A673 (cell line): ENCODE measurements around the gene CFAP20DC. TPM values are rescaled to one million over a fixed set of nuclear protein-coding genes. Genes with fewer than 3 reads are reported as not detected.
"Not testable (repeated sequence)": the region's sequence is repeated elsewhere in the genome, so short reads cannot be mapped to it uniquely, and the experiment has no call there.

Source experiments
- Bru-seq: library from RNA; stranded (reverse); fragments of 400-500 nt; gene quantifications from one replicate; lab custom pipeline; 2021; lab: Mats Ljungman, UMichigan
- BruChase-seq, 2 experiments: library from RNA; stranded (reverse); fragments of 400-500 nt; gene quantifications; one replicate each; lab custom pipeline; 2021; lab: Mats Ljungman, UMichigan
- BruUV-seq: library from RNA; stranded (reverse); fragments of 400-500 nt; replicated peaks from 2 replicates; lab custom pipeline; 2021; lab: Mats Ljungman, UMichigan
- CTCF ChIA-PET: fragments of 300-600 bp; sonication (Branson Sonifier 250); formaldehyde crosslinking; loops from one replicate; lab custom pipeline; 2022; ENCODE audit warnings: antibody characterized with exemption; lab: Charles Lee
- POLR2A ChIA-PET: fragments of 300-600 bp; sonication (Branson Sonifier 250); formaldehyde crosslinking; loops from one replicate; lab custom pipeline; 2022; ENCODE audit warnings: antibody characterized with exemption; ENCODE audit not compliant: low non-redundant PET; lab: Charles Lee
- DNase-seq: peaks from one replicate; pipeline ENCODE4 v3.0.0-alpha.2; 2015; ENCODE audit warnings: low spot score
- H3K27ac ChIP-seq: fragments of 200-600 bp; sonication (generic); 2 replicates; pipeline ENCODE4 v1.5.1; 2016; ENCODE audit warnings: mixed run types, low read depth, mild to moderate bottlenecking, mixed read lengths, antibody characterized with exemption, low read length; ENCODE audit not compliant: poor library complexity, severe bottlenecking
- H3K27me3 ChIP-seq: fragments of 200-600 bp; sonication (generic); replicated peaks from 2 replicates; pipeline ENCODE4 v1.6.1; 2017; ENCODE audit warnings: mixed run types, low read depth, mild to moderate bottlenecking, mixed read lengths, antibody characterized with exemption, low read length; ENCODE audit not compliant: insufficient read depth, poor library complexity
- H3K36me3 ChIP-seq: fragments of 200-600 bp; sonication (generic); 2 replicates; pipeline ENCODE4 v1.6.1; 2016; ENCODE audit warnings: mixed run types, mild to moderate bottlenecking, mixed read lengths, antibody characterized with exemption, low read length; ENCODE audit not compliant: insufficient read depth, poor library complexity, severe bottlenecking
- H3K4me1 ChIP-seq: fragments of 200-600 bp; sonication (generic); 2 replicates; pipeline ENCODE4 v1.6.1; 2017; ENCODE audit warnings: mixed run types, mild to moderate bottlenecking, mixed read lengths, antibody characterized with exemption, low read length; ENCODE audit not compliant: insufficient read depth, poor library complexity, severe bottlenecking
- H3K4me3 ChIP-seq: fragments of 200-600 bp; sonication (generic); 2 replicates; pipeline ENCODE4 v1.5.1; 2016; ENCODE audit warnings: low read depth, mixed run types, mild to moderate bottlenecking, mixed read lengths, low read length; ENCODE audit not compliant: poor library complexity, severe bottlenecking
- H3K9me3 ChIP-seq: fragments of 200-600 bp; sonication (generic); 2 replicates; pipeline ENCODE4 v1.6.1; 2016; ENCODE audit warnings: mixed run types, low read depth, mild to moderate bottlenecking, mixed read lengths, antibody characterized with exemption, low read length; ENCODE audit not compliant: poor library complexity, severe bottlenecking
- EZH2 ChIP-seq: fragments of 200-600 bp; sonication (generic); IDR thresholded peaks from 2 replicates; pipeline ENCODE4 v1.6.1; 2017; ENCODE audit warnings: borderline replicate concordance, low read depth, mild to moderate bottlenecking, mixed read lengths, antibody characterized with exemption, low read length; ENCODE audit not compliant: poor library complexity, severe bottlenecking
- intact Hi-C: fragments of 100-400 bp; cut with micrococcal nuclease; formaldehyde crosslinking; loops from one replicate; pipeline ENCODE4 v1.10.0; 2022; ENCODE audit not compliant: unreplicated experiment
- long read RNA-seq: library from polyadenylated mRNA; stranded (forward); transcript quantifications from one replicate; pipeline ENCODE4 v2.0.0, GENCODE V29; 2022
- total RNA-seq: library from RNA; stranded (reverse); gene quantifications from 2 replicates; pipeline ENCODE4 v1.2.3, GENCODE V29; 2021
- TF ChIP-seq, protein P1 (sequence below): fragments of 300-800, 200-600 bp; sonication (generic); conservative IDR thresholded peaks from 2 replicates; pipeline ENCODE4 v1.5.1; 2017; ENCODE audit warnings: low read depth, mild to moderate bottlenecking, antibody characterized with exemption, low read length, moderate library complexity, mixed read lengths

CFAP20DC gene
- 0.74 and 1.3 TPM in 2 replicates for total RNA-seq
- Bru-seq, nascent RNA: percentile 22 among the genes with signal in this experiment
- BruChase-seq, experiment 1, labeled RNA remaining after a 2-hour chase: percentile 19 among the genes with signal in this experiment
- BruChase-seq, experiment 2, labeled RNA remaining after a 6-hour chase: percentile 15 among the genes with signal in this experiment
- long read RNA-seq, partial matches to known transcripts: 2 of 3 reads
- long read RNA-seq, other reads (novel, unspliced or antisense): 1 of 3 reads

DNA sequence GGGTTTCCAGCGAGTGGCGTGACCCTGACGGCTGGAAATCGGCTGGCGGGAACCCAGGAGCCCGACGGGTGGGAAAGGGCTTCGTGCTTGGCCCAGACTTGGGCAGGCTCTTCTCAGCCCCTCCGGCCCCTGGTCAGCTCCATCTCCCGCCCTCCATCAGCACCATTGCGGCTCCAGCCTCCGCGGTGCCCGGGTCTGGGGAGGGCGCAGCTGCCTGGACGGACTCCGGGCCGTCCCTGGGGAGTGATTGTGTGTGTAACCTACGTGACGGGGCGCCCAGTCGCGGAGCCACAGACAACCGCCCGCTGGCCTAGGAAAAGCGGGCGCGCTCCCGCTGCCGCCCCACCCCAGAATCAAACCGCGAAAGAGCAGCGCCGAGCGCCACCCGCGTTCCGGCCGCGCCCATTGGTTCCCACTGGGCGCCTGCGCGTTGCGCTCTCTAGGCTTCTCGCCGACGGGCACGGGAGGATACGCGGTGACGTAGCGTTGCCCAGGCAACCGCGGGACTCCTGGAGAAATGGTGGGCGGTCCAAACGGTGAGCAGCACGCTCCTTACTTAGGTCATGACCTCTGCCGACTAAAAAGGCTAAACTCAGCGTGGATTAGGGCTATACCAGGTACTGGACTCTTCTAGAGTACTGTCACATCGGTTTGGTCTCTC lies at the start of gene CFAP20DC:
Gene CFAP20DC (minus strand): TSS at position 355 of the 661 bp plus-strand sequence. CDS start 394 bp downstream, outside the sequence.
- no peaks in the 10 kb centered on the region for H3K9me3 ChIP-seq
- H3K27me3 ChIP-seq: no peaks in the 10 kb centered on the region
- peak within 1 kb of the TSS; percentile 42 for H3K4me3 ChIP-seq
- CTCF ChIA-PET: no interaction called here
- POLR2A ChIA-PET: interaction anchor here (0.5 kb wide), 1 partner anchor 100 kb away, joined by 4 read pairs; no protein-coding TSS in a partner anchor
- no peaks in the 10 kb centered on the region for H3K4me1 ChIP-seq
- peak; percentile 84 for DNase-seq
- no peak within 1 kb of the TSS for H3K27ac ChIP-seq
- no TSS peak for BruUV-seq
- TF ChIP-seq, protein P1, sequence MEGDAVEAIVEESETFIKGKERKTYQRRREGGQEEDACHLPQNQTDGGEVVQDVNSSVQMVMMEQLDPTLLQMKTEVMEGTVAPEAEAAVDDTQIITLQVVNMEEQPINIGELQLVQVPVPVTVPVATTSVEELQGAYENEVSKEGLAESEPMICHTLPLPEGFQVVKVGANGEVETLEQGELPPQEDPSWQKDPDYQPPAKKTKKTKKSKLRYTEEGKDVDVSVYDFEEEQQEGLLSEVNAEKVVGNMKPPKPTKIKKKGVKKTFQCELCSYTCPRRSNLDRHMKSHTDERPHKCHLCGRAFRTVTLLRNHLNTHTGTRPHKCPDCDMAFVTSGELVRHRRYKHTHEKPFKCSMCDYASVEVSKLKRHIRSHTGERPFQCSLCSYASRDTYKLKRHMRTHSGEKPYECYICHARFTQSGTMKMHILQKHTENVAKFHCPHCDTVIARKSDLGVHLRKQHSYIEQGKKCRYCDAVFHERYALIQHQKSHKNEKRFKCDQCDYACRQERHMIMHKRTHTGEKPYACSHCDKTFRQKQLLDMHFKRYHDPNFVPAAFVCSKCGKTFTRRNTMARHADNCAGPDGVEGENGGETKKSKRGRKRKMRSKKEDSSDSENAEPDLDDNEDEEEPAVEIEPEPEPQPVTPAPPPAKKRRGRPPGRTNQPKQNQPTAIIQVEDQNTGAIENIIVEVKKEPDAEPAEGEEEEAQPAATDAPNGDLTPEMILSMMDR: no peak
- no peak for TF ChIP-seq EZH2
- no peaks in the 10 kb centered on the region for H3K36me3 ChIP-seq
- intact Hi-C loops: loop anchor here (5.0 kb wide), 2 partner anchors 228 to 408 kb away; no protein-coding TSS in a partner anchor

DNA sequence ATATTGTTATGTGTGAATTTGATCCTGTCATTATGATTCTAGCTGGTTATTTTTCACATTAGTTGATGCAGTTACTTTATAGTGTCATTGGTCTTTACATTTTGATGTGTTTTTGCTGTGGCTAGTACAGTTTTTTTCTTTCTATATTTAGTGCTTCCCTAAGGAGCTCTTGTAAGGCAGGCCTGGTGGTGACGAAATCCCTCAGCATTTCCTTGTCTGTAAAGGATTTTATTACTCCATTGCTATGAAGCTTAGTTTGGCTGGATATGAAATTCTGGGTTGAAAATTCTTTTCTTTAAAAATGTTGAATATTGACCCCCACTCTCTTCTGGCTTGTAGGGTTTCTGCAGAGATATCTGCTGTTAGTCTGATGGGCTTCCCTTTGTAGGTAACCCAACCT lies 48.7 kb upstream of the CFAP20DC start:
- H3K27me3 ChIP-seq, DNase-seq, H3K9me3 ChIP-seq, H3K36me3 ChIP-seq, H3K4me1 ChIP-seq, H3K4me3 ChIP-seq, intact Hi-C loops, BruUV-seq, H3K27ac ChIP-seq, POLR2A ChIA-PET, CTCF ChIA-PET: not testable (repeated sequence)

DNA sequence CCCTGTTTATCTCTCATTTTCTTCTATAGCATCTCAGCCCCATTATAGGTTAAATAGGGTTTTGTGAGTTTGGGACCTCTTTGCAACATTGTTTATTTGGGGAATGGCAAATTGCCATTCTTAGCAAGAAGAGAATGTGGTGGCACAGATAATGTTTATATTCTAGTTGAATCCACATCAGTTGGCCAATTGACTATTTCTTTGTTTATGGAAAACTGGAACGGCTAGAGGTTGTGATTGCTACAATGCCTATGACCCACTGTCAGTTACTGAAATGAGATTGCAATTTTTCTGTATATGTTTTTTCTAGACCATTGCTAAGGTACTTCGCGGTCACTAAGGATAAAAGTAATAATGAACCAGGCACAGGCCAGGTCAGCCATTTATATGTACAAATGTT lies 44.6 kb upstream of the CFAP20DC start:
- CTCF ChIA-PET: no interaction called here
- Histone ChIP-seq H3K27me3 (no peaks in the 10 kb centered on the region), H3K36me3 (no peaks in the 10 kb centered on the region), H3K9me3 (no peaks in the 10 kb centered on the region), H3K4me1 (no peaks in the 10 kb centered on the region), H3K27ac (no peak overlapping the region), H3K4me3 (no peak overlapping the region)
- intact Hi-C loops: no loop called here
- POLR2A ChIA-PET: no interaction called here
- DNase-seq: no peak
- no TSS peak for BruUV-seq
- TF ChIP-seq, protein P1: no peak
- TF ChIP-seq EZH2: no peak
